GM19463 (cell line): ENCODE results near the gene GLT8D2.
"Not testable (repeated sequence)": the region's sequence is repeated elsewhere in the genome, so short reads cannot be mapped to it uniquely, and the experiment has no call there.

Experiments used
- ATAC-seq: cut with Tn5 transposase; IDR thresholded peaks from one replicate; pipeline ENCODE4 v1.9.1; 2021; ENCODE audit warnings: mild to moderate bottlenecking, moderate library complexity; ENCODE audit not compliant: unreplicated experiment

The GLT8D2 gene

GRCh38 chr12:104054681-104055346 lies 4.8 kb upstream of the GLT8D2 start:
- no peak for ATAC-seq

- ATAC-seq, result no peak
Measured at GRCh38 chr12:104050436-104050835, 449 bp upstream of the GLT8D2 start.

- no peak for ATAC-seq
Measured at GRCh38 chr12:104049278-104049902, 597 bp downstream of the GLT8D2 start.

- ATAC-seq, result no peak
Measured at GRCh38 chr12:104048811-104049210, 1.2 kb downstream of the GLT8D2 start.

- ATAC-seq, result no peak
Measured at GRCh38 chr12:104048162-104048561, 1.8 kb downstream of the GLT8D2 start.

- ATAC-seq, result no peak
Measured at GRCh38 chr12:104046306-104046705, 3.7 kb downstream of the GLT8D2 start.

GRCh38 chr12:104044158-104044557 lies 5.8 kb downstream of the GLT8D2 start:
- no peak for ATAC-seq

- ATAC-seq, result no peak
Measured at GRCh38 chr12:104042580-104042979, 7.4 kb downstream of the GLT8D2 start.

GRCh38 chr12:104039769-104040168 lies 10.2 kb downstream of the GLT8D2 start:
- not testable (repeated sequence) for ATAC-seq

GRCh38 chr12:104036143-104036542 lies 13.8 kb downstream of the GLT8D2 start:
- ATAC-seq, result not testable (repeated sequence)

GRCh38 chr12:104030596-104030995 lies 19.4 kb downstream of the GLT8D2 start:
- not testable (repeated sequence) for ATAC-seq

- ATAC-seq, result no peak
Measured at GRCh38 chr12:104026841-104027599, 23.0 kb downstream of the GLT8D2 start.

- ATAC-seq, result no peak
Measured at GRCh38 chr12:104025771-104026170, 24.2 kb downstream of the GLT8D2 start.

GRCh38 chr12:104024348-104024747 lies 25.6 kb downstream of the GLT8D2 start:
- no peak for ATAC-seq

GRCh38 chr12:104023710-104024109 lies 26.3 kb downstream of the GLT8D2 start:
- no peak for ATAC-seq

- ATAC-seq, result no peak
Measured at GRCh38 chr12:104022786-104023185, 27.2 kb downstream of the GLT8D2 start.

GRCh38 chr12:104021862-104022261 lies 28.1 kb downstream of the GLT8D2 start:
- ATAC-seq, result not testable (repeated sequence)

- no peak for ATAC-seq
Measured at GRCh38 chr12:104012331-104012730, 37.7 kb downstream of the GLT8D2 start.

GRCh38 chr12:104011253-104011652 lies 38.7 kb downstream of the GLT8D2 start:
- no peak for ATAC-seq

- no peak for ATAC-seq
Measured at GRCh38 chr12:104010606-104011169, 39.3 kb downstream of the GLT8D2 start.

GRCh38 chr12:104010121-104010520 lies 39.9 kb downstream of the GLT8D2 start:
- no peak for ATAC-seq

GRCh38 chr12:104006929-104007328 lies 43.1 kb downstream of the GLT8D2 start:
- no peak for ATAC-seq
